ENCODE data around the gene ATXN1.
"Not testable (repeated sequence)": the region's sequence is repeated elsewhere in the genome, so short reads cannot be mapped to it uniquely, and the experiment has no call there.

ATXN1 gene

DNA sequence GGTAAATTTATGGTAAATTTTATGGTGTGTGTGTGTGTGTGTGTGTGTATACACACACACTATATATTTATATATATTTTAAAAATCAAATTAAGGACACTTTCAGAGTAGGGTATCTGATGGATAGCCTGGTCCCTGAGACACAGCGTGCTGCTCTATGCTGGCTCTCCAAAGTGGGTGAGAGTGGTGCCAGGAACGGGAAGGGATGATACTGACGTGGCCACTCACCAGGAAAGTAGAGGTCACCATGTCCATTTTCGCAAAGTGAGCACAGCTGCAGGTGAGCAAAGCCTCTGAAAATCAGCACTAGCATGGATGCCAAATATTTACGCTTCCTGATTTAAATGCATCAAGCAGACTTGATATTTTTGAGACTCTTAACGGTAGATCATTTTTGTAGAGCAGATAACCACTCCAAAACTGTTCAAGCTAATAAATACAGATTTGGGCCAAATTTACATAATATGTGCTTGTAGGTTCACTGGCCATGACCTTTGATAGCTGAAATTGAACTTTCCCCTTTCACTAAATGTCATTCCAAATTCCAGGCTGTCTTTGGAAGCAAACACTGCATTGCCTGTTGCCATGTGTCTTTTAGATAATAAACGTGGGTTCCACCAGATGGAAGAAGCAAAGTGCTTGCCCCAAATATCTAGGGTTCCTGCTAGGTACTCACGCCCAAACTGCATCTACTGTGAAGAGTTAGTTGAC lies 116.6 kb downstream of the ATXN1 start:
- no peak for DNase-seq (ENCODE audit: low read depth in 3 of 3)

DNA sequence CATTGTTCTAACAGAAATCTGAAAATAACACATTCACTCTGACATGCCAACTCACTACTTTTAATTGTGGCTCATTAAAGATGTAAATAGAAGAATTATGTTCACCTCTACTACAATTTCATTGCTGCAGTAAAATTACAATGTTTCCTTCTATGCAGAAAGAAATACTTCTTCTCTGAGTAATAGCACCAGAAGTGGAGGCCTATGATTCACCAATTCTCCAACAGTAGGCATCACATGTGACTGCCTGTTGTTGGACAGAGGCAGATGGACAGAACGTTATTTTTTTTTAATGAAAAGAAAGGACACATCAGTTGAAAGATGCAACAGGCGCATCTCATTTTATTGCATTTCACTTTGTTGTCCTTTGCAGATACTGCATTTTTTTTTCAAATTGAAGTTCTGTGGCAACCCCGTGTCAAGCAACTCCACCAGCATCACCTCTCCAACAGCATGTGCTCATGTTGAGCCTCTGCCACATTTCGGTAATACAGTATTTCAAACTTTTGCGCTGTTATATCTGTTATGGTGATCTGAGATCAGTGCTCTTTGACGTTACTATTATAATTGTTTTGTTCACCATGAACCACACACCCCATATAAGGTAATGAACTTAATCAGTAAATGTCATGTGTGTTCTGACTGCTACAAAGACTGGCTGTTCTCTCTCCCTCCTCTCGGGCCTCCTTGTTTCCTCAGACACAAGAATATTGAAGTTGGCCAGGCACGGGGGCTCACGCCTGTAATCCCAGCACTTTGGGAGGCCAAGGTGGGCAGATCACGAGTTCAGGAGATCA lies 121.4 kb downstream of the ATXN1 start:
- no peak for DNase-seq (ENCODE audit: low read depth in 3 of 3)

DNA sequence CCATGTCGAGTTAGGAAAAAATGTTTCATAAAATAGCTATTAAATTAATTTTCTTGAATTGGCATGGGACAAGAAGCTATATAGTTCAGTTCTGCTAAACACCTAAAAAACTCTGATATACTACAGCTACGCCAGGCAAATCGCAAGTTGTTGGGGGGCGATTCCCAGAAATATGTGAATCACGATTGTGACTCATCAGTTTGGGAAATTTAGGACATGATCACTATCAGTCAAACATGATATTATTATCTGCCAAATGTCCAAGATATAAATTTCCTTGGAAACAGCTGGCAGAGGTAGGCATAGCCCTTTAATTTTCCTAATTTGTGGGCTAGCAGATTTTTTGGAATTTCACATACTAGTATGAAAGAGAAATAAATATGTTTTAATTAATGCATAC lies 123.6 kb downstream of the ATXN1 start:
- DNase-seq (ENCODE audit: low read depth in 3 of 3): no peak

DNA sequence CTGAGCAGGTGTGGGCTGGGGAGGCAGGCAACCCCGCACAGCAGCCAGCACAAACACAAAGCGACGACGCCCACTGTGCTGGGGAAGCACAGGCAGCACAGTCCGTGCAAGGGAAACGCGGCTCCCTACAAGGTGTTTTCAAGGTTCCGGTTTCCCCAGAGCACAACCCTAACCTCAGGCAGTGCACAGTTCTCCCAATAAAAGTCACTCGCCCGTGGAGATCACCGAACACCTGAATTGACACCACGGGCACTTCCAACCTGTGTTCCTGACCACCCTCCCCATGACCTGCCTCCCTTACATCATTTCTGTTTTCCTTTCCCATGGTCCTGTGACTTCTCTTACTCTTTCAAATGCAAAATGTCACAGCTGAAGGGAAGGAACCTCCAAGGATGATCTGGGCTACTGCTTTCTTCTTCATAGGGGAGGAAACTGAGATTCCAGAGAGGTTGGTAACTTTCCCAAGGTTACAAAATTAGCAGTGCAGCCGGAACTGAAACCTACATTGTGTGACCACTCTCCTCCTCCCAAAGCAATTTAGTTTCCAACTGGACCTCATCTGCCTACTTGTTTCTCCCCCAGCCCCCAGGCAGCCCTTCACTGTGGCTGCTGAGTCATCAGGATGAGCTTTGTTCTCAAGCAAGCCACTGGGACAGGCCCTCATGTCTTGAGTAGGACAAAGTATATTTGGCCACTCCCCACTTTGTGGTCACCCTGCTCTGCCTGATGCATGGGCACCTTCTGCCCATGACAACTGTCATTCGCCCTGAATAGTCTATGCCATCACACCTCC lies 125.3 kb downstream of the ATXN1 start:
- no peak for DNase-seq (ENCODE audit: low read depth in 3 of 3)

DNA sequence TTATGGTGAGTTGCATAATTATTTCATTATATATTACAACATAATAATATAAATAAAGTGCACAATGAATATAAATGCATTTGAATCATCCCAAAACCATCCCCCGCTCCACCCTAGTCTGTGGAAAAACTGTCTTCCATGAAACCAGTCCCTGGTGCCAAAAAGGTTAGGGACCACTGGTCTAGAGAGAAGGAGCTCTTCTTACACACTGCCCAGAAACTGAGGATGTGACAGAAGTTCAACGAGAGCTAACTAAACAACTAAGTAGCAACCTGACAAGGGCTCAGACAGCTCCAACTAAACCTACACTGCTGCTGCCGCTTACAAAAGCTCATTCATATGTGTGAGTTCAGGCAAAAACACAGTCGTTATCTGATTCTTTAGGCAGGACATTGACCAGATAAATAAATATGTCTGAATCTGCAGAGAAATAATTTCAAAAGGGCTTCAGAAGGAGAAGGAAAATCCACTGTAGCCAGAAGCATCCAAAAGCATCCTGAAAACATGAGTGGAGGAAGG lies 125.9 kb downstream of the ATXN1 start:
- no peak for DNase-seq (ENCODE audit: low read depth in 3 of 3)

DNA sequence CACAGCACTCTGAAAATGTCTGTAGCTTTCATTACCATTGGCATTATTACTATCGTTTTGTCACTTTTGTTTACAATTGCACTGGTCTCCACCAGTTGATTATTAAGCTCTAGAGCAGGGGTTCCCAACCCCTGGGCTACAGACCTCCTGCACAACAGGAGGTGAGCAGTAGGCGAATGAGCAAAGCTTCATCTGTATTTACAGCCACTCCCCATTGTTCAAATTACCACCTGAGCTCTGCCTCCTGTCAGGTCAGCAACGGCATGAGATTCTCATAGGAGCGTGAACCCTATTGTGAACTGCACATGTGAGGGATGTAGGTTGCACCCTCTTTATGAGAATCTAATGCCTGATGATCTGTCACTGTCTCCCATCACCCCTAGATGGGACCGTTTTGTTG lies 126.4 kb downstream of the ATXN1 start:
- no peak for DNase-seq (ENCODE audit: low read depth in 3 of 3)

DNA sequence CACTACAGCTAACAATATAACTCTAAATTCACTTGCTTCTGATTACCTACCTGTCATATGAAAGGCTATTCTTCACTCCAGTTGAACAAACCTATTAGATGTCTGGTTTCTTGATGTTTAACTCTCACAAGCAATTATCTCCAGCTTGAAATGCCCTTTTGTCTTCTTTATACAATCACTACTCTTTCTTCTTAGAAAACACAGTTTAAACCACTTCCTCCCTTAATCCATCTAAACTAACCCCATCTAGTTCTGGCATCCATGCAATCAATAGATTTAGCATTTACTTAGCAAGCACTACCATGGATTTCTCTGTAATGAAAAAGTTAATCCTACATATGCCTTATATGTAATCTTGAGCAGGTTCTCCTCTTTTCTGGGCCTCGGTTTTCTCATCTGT lies 127.3 kb downstream of the ATXN1 start:
- DNase-seq (ENCODE audit: low read depth in 3 of 3): no peak

DNA sequence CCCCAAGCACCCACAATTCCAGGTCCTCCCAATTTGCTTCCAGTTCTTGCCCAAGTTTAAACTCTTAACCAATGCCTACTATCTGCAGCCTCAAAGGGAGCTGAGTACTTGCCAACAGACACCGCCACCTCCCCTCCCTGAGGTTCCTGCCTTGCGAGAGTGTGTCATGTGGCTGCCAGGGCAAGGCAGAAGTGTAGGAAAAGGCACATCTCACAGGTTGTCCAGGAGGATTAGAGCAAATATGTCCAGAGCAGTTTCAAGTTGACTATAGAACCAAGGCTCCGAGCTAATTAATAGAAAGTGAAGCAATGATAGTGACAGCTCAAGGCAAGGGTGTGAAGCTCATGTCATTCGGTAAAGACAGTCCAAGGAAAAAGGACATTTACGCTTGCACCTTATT lies 127.8 kb downstream of the ATXN1 start:
- DNase-seq (ENCODE audit: low read depth in 3 of 3): no peak

DNA sequence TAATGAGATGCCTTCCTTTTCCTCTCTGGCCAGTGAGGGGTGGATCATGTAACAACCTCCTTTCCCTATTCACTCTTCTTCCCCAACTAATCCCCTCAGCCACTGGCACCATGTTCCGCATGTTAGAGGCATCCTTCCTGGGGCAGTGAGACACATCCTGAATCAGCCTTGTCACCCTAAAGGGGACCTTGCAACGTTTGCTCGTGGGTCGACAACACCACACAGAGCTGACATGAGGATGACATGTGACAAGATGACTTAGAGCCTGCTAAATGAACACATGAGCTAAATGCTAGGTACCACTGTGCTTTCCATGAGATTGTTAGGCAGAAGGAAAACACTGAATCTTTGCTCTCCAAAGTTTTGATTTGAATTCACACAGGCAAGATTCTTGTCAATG lies 129.2 kb downstream of the ATXN1 start:
- no peak for DNase-seq (ENCODE audit: low read depth in 3 of 3)

DNA sequence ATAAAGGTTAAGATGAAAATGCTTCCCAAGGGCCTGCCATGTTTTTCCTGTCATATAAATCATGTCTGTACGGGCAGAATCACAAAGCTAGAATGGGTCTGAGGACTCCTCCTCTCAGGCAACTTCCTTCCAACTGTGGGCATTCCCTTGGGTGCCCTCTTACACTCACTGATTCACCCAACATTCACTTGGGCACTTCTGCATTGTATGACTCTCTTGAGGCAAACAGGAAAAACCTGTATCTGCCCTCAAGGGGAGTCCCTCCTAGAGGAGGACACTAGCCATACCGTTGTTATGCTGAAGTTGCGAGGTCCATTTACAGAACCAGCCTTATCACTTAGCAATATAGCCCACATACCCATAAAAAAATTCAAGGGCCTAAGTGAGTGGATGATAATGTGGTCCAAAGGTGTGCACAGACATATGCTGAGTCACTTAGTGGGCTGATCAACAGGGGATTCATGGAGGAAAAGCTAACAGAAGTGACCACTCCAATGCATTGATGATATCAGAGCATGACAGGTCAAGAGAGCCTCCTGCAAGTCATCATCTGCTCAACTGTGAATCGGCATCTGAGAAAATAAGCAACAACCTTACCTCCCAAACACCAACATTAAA lies 131.1 kb downstream of the ATXN1 start:
- DNase-seq (ENCODE audit: low read depth in 3 of 3): no peak

DNA sequence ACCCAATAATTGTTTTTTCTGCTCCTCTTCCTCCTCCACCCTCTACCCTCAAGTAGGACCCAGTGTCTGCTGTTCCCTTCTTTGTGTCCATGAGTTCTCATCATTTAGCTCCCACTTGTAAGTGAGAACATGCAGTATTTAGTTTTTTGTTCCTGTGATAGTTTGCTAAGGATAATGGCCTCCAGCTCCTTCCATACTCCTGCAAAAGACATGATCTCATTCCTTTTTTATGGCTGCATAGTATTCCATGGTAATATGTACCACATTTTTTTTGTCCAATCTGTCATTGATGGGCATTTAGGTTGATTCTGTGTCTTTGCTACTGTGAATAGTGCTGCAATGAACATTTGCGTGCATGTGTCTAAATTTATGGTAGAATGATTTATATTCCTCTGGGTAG lies 132.7 kb downstream of the ATXN1 start:
- DNase-seq (ENCODE audit: low read depth in 3 of 3): not testable (repeated sequence)

DNA sequence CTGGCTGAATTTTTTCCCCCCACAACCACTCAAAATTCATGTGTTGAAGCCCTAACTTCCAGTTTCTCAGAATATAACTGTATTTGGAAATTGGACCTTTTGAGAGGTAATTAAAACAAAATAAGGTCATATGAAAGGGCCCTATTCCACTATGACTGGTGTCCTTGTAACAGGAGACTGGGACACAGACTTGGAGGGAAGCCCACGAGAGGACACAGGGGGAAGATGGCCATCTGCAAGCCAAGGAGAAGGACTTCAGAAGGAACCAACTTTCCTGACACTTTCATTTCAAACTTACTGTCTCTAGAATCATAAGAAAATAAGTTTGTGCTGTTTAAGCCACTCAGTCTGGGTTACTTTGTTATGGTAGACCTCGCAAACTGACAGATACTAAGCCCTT lies 134.6 kb downstream of the ATXN1 start:
- no peak for DNase-seq (ENCODE audit: low read depth in 3 of 3)

DNA sequence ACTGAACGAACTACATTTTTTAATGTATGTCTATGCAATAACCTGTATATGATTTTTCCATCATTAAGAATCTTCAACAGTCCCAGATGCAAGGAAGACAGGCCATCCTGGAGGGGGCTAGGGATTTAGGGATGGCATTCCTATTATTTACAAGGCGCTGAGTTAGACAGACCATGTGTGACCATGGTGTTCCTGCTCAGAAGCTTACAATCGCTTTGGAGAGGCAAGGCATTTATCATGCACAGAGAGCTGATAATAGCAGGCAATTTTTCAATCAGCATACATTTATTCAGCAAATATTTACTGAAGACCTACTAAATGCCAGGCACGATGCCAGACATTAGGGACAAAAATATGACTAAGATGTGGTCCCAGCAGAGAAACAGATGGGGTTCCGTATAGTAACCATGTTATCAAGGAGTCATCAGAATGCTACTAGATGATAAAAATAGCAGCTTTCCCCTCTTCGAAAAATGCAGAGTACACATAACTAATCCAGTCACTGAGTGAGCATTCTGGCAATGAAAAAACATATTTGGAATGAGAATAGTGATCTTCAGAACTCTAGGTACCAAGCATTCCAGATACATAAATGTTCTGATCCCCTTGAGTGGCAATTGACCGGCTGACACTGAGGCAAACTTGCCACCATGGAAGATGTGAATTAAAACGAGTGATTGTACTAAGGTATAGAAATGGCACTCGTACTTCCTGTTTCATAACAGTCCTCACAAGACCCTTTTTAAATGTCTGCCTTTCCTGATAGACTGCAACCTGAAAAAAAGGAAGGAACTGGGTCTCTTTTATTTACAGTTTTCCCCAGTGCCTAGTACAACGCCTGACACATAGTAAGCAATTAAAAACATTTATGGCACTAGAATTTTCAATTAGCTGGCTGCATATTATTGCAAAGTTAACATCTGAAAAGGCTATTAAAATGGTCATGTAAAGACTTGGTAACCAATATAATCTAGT lies 135.7 kb downstream of the ATXN1 start:
- no peak for DNase-seq (ENCODE audit: low read depth in 3 of 3)

DNA sequence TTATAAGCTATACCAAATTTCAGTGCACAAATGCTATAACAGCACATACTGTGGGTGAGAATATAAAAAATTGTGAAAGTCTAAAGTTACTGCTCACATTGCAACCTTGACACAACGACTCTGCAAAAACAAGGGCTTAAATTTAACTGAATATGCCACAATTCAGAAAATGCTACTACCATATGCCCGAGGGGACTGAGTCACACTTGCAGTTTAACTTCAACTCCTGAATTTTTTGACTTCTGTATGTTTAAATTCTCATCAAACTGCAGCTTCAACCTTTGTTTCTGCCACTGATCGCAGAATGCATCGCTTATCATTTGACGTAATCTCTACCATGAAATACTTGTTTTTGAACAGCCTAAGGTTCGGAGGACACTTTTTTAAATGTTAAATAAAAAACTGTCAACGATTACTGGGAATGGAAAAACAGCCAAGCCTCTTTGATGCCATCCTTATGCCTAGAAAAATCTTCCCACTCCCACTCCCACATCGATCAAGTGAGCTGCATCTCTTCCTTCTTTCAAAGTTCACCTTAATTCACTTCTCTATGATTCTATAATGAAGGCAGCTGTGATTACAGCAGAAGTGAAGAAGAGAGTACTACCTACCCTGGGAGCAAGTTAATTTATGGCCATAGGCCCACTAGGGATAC lies 136.5 kb downstream of the ATXN1 start:
- DNase-seq (ENCODE audit: low read depth in 3 of 3): no peak

DNA sequence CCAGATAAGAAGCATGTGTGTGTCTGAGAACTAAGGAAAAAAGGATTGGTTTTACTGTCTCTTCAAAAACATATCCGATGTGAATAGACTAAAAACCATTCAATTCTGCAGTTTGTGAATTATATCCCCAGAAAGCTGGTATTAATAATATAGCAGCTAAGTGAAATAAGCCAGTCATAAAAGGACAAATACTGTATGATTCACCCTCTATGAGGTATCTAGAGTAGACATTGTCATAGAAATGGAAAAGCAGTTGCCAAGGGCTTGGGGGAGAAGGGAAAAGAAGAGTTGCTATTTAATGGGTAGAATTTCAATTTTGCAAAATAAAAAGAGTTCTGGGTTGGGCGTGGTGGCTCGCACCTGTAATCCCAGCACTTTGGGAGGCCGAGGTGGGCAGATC lies 137.5 kb downstream of the ATXN1 start:
- no peak for DNase-seq (ENCODE audit: low read depth in 3 of 3)

DNA sequence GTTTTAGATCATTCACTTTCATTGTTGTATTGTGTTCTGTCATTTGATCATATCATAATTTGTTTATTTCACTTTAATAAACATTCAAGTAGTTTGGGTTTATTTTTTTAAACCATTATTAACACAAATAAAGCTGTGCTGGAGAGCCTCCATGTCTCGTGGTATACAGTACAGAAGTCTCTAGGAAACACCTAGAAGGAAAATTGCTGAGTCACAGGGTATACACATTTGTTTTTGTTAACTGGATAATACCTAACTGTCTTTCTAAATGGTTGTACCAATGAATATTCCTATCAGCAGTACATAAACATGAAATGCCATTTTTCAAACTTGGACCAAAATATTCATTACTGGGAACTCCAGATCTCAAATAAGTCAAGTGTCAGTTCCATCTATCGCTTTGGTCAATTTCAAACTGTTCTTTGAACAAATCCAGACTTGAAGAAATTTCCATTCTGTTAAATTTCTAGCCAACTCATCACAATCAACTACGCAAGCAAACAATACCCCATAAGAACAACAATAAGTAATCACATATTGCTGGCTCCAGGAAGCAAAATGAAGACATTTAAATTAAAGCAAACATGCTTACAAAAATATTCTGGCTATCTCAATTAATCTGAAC lies 138.1 kb downstream of the ATXN1 start:
- no peak for DNase-seq (ENCODE audit: low read depth in 3 of 3)

DNA sequence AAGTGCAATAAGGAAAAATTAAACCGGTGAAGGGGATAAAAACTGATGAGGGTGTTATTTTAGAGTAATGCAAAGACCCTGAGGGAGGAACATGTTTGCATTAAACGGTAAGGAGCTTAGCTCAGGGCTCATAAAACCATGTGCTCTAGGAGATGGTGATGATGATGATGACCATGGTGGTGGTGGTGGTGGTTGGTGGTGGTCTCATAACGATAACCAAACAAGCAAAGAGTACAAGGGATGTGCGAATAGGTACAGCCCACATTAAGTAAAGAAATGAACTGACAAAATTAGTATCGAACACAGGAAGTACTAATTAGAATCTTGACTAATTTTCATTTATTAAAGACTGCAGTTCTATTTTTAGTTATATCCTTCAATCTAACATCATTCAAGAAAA lies 139.1 kb downstream of the ATXN1 start:
- DNase-seq (ENCODE audit: low read depth in 3 of 3): no peak

DNA sequence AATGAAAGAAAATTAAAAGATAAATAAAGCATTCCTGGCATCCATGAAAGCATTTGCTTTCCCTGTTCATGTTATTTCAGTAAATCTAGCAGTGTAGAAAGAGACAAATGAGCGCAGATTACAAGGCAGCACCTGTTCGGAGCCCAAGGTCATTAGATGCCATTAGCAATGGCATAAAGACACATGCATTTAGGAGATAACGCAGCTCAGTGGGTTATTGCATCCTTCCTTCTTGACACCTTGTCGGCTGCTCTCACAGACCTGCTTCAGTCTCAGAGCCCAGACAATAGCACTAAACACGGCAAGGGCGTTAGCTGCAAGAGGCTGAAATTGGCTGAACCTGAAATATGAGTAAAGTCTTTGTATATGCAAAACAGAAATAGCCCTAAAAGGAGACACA lies 140.3 kb downstream of the ATXN1 start:
- no peak for DNase-seq (ENCODE audit: low read depth in 3 of 3)

DNA sequence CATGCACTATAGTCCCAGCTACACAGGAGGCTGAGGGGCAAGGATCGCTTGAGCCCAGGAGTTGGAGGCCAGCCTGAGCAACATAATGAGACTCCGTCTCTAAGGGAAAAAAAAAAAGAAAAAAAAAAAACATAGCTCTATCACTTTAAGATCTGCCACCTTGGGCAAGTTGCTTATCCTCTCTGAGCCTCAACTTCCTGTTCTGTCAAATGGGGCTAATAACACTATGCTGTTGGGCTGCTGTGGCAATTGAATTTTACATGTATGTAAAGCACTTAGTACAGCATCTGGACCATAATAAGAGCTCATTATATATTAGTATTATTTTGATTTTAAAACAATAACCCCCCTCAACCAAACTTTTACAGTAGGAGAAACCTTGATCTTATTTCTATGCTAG lies 141.5 kb downstream of the ATXN1 start:
- DNase-seq (ENCODE audit: low read depth in 3 of 3): no peak

DNA sequence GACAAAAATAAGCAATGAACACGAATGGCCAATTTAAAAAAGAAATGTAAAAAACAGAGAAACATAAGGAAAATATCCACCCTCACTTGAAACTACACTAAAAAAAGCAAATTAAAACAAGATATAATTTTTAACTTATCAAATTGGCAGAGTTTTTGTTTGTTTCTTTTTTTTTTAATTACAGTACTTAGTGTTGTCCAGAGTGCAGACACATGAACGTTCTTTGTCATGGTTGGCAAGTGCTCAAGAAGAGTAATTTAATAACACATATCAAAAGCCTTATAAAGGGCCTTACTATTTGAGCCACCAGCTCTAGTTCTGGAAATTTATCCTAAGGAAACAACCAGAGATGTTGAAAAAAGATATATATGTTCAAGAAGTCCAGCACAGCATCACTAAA lies 142.3 kb downstream of the ATXN1 start:
- no peak for DNase-seq (ENCODE audit: low read depth in 3 of 3)

Data from stimulated activated CD4-positive, alpha-beta T cell treated with anti-CD3 and anti-CD28 coated beads, TNF-alpha, amount 100 ng/mL, for 48 hours (primary cell).